ENCODE measurements around the gene DYNC1I1. TPM values are rescaled to one million over a fixed set of nuclear protein-coding genes. Genes with fewer than 3 reads are reported as not detected.

Gene DYNC1I1
- total RNA-seq, 1 experiment from 2014 or later, result 3.2 TPM

DNA sequence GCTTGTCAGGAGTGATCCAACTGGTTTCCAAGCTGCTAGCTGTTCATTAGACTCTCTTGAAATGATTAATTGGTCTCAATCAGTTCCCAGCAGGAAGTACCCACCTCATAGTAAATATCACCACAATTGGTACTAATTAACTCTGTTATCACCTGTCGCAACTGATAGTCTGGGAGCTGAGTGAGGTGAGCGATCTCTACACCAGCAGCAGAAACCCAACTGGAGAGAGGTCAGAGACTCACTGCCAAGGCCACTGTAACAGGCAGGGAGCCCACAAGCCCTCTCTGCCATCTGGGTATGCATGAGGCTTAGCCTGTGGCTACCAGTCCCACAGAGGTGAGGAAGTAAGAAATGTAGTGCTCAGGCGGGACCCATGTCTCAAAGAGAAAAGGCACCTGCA is 245.5 kb downstream of the DYNC1I1 start:
- H4K5ac ChIP-seq (ENCODE audit: insufficient read length, low read depth, low read length), result no peak overlapping the region
- no peak for TF ChIP-seq CTCF (conservative IDR thresholded peaks at IDR 0.05)
- no peak overlapping the region for H3K27ac ChIP-seq (ENCODE audit: insufficient read length, low read depth, low read length)
- H3K4me1 Mint-ChIP-seq, result peaks cover 12% of the 10 kb centered on the region in 2 experiments
- H3K79me1 ChIP-seq (ENCODE audit: insufficient read depth, low read depth, low read length, poor library complexity, severe bottlenecking), result no peaks in the 10 kb centered on the region
- no peak overlapping the region for H3K4ac ChIP-seq (ENCODE audit: low read depth, low read length)
- no peak overlapping the region for H3T11ph ChIP-seq (ENCODE audit: low read length)
- H2BK12ac ChIP-seq (ENCODE audit: insufficient read length, low read depth, low read length), result no peak overlapping the region
- no peak overlapping the region; the same call in 1 of the 2 replicates for H2BK15ac ChIP-seq (ENCODE audit: low read depth, low read length)
- no peaks in the 10 kb centered on the region for H3K4me1 ChIP-seq (ENCODE audit: insufficient read depth, low read length)
- H4K8ac ChIP-seq (replicated peaks; ENCODE audit: insufficient read length, low read depth, low read length), result no peak overlapping the region
- H3K27me3 Mint-ChIP-seq (ENCODE audit: low read depth), result no peaks in the 10 kb centered on the region
- no peak overlapping the region for H3K9ac ChIP-seq (ENCODE audit: extremely low read depth, insufficient read length, low read length)
- H3K9me3 Mint-ChIP-seq, result peaks cover 0 to 2% of the 10 kb centered on the region in 2 experiments; a peak in 2 of 5 replicates
- H2AFZ ChIP-seq (ENCODE audit: low read length), result no peak overlapping the region
- no peaks in the 10 kb centered on the region for H4K20me1 ChIP-seq (ENCODE audit: control insufficient read depth, insufficient read depth, insufficient read length)
- H2AK5ac ChIP-seq (ENCODE audit: insufficient read length, low read length), result no peak overlapping the region
- no peaks in the 10 kb centered on the region for H3K9me3 ChIP-seq (ENCODE audit: control insufficient read depth, low read depth, low read length)
- no peaks in the 10 kb centered on the region for H3K23me2 ChIP-seq (ENCODE audit: insufficient read length, low read depth, low read length, poor library complexity, severe bottlenecking)
- no peak overlapping the region for H2BK20ac ChIP-seq (ENCODE audit: low read depth, low read length, poor library complexity, severe bottlenecking)
- H3K56ac ChIP-seq (ENCODE audit: insufficient read length, low read depth, low read length), result no peak overlapping the region
- no peak overlapping the region for H3K4me2 ChIP-seq (ENCODE audit: insufficient read depth, insufficient read length, low read length)
- no peak overlapping the region for H4K91ac ChIP-seq (ENCODE audit: insufficient read length, low read depth, low read length)
- H3K23ac ChIP-seq (ENCODE audit: insufficient read length, low read depth, low read length), result no peak overlapping the region
- no CpG with 5 or more reads among the region's 3 CpGs for WGBS (ENCODE audit: extremely low coverage, insufficient read length, low lambda C conversion rate)
- H3K18ac ChIP-seq (ENCODE audit: insufficient read length, low read depth, low read length), result no peak overlapping the region
- no peak overlapping the region for H3K27ac Mint-ChIP-seq
- DNase-seq, result no peak
- H2BK120ac ChIP-seq (ENCODE audit: low read depth, low read length, poor library complexity, severe bottlenecking), result no peak overlapping the region
- H3K79me2 ChIP-seq (ENCODE audit: insufficient read depth, low read length), result no peaks in the 10 kb centered on the region
- no peak overlapping the region for H3K14ac ChIP-seq (ENCODE audit: insufficient read depth, low read length)
- H3K4me3 Mint-ChIP-seq, result no peak overlapping the region
- no peak overlapping the region for H2BK5ac ChIP-seq (ENCODE audit: insufficient read length, low read length)
- no peaks in the 10 kb centered on the region for H3K36me3 Mint-ChIP-seq (ENCODE audit: insufficient read depth in 1 of 3, low read depth in 3 of 3)
- H3K27me3 ChIP-seq (ENCODE audit: insufficient read depth, low read length), result no peaks in the 10 kb centered on the region
